ENCODE results near the gene MRPL34. TPM values are rescaled to one million over a fixed set of nuclear protein-coding genes. Genes with fewer than 3 reads are reported as not detected.
A peak's percentile ranks its signal among the peaks of the same experiment; 100 is the strongest.

MRPL34 gene
- total RNA-seq, 1 donor from 2014 or later: 25.9 TPM

DNA sequence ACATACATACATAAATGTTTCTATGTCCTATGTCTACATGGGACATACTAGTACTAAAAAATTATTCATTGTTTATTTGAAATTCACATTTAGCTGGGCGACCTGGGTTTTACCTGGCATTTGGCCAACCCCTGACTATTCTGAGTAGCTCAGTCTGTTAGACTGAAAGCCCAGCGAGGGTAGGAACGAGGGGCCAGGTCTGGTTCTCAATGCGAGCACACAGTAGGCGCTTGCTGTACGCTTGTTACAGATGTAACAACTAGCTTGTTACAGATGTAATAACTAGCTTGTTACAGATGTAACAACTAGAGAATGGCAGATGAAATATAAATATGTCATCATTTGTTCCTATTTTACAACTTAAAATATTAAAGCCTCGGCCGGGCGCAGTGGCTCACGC lies 29.9 kb downstream of the MRPL34 start:
- H3K36me3 Mint-ChIP-seq: peaks cover 10% of the 10 kb centered on the region
- peaks cover 5% of the 10 kb centered on the region for H4K20me1 ChIP-seq (ENCODE audit: low read depth)
- no peak overlapping the region for H3K27ac Mint-ChIP-seq
- TF ChIP-seq EZH2 (IDR thresholded peaks at IDR 0.05): no peak
- no peak for TF ChIP-seq EZH2phosphoT487 (IDR thresholded peaks at IDR 0.05)
- TF ChIP-seq CTCF (IDR thresholded peaks at IDR 0.05): no peak
- no peak overlapping the region for H3K9ac ChIP-seq
- H3K4me3 Mint-ChIP-seq: peak overlapping the region; percentile 100
- H3K9me3 ChIP-seq (ENCODE audit: low read depth): no peaks in the 10 kb centered on the region
- no peaks in the 10 kb centered on the region for H3K27me3 ChIP-seq
- H3F3A ChIP-seq (ENCODE audit: low read depth): peaks cover 48% of the 10 kb centered on the region
- peaks cover 15% of the 10 kb centered on the region for H3K79me2 ChIP-seq (ENCODE audit: low read depth)
- H3K27me3 Mint-ChIP-seq (ENCODE audit: insufficient read depth, low read depth): peaks cover 18% of the 10 kb centered on the region
- no peak overlapping the region for H3K4me3 ChIP-seq
- no peaks in the 10 kb centered on the region for H3K36me3 ChIP-seq
- H2AFZ ChIP-seq (replicated peaks): no peak overlapping the region
- no peak overlapping the region for H3K27ac ChIP-seq
- no peaks in the 10 kb centered on the region for H3K9me3 Mint-ChIP-seq
- H3K4me1 Mint-ChIP-seq: peaks cover 21% of the 10 kb centered on the region
- H3K4me1 ChIP-seq: peaks cover 5% of the 10 kb centered on the region
- no peak for DNase-seq (ENCODE audit: low spot score)
- no peak overlapping the region for H3K4me2 ChIP-seq

GRCh38 chr19:17336872-17337674 lies 31.4 kb downstream of the MRPL34 start, which contains the start of gene GTPBP3:
Gene GTPBP3, plus strand, starts transcription at chr19:17337553. Its CDS starts 59 bp downstream, at chr19:17337612.
- Histone ChIP-seq H3K4me3 (peak within 1 kb of the TSS; percentile 94), H3K36me3 (no peaks in the 10 kb centered on the region), H3K9me3 (ENCODE audit: low read depth) (no peaks in the 10 kb centered on the region), H4K20me1 (ENCODE audit: low read depth) (peaks cover 5% of the 10 kb centered on the region), H3K27ac (peak within 1 kb of the TSS; percentile 70), H3F3A (ENCODE audit: low read depth) (peaks cover 44% of the 10 kb centered on the region), H3K4me2 (peak within 1 kb of the TSS; percentile 93), H3K79me2 (ENCODE audit: low read depth) (peaks cover 15% of the 10 kb centered on the region), H3K9ac (peak within 1 kb of the TSS; percentile 38), H3K27me3 (no peaks in the 10 kb centered on the region), H3K4me1 (peaks cover 5% of the 10 kb centered on the region), H2AFZ (replicated peaks) (peak within 1 kb of the TSS; percentile 79)
- H3K27me3 Mint-ChIP-seq (ENCODE audit: insufficient read depth, low read depth): peaks cover 18% of the 10 kb centered on the region
- TF ChIP-seq EZH2 (IDR thresholded peaks at IDR 0.05): peak; percentile 8
- TF ChIP-seq EZH2phosphoT487 (IDR thresholded peaks at IDR 0.05): no peak
- TF ChIP-seq CTCF (IDR thresholded peaks at IDR 0.05): no peak
- peaks cover 19% of the 10 kb centered on the region for H3K4me1 Mint-ChIP-seq
- peak; percentile 99 for DNase-seq (ENCODE audit: low spot score)
- H3K9me3 Mint-ChIP-seq: no peaks in the 10 kb centered on the region
- H3K27ac Mint-ChIP-seq: peak within 1 kb of the TSS; percentile 94
- peaks cover 6% of the 10 kb centered on the region for H3K36me3 Mint-ChIP-seq
- H3K4me3 Mint-ChIP-seq: peak within 1 kb of the TSS; percentile 100

DNA sequence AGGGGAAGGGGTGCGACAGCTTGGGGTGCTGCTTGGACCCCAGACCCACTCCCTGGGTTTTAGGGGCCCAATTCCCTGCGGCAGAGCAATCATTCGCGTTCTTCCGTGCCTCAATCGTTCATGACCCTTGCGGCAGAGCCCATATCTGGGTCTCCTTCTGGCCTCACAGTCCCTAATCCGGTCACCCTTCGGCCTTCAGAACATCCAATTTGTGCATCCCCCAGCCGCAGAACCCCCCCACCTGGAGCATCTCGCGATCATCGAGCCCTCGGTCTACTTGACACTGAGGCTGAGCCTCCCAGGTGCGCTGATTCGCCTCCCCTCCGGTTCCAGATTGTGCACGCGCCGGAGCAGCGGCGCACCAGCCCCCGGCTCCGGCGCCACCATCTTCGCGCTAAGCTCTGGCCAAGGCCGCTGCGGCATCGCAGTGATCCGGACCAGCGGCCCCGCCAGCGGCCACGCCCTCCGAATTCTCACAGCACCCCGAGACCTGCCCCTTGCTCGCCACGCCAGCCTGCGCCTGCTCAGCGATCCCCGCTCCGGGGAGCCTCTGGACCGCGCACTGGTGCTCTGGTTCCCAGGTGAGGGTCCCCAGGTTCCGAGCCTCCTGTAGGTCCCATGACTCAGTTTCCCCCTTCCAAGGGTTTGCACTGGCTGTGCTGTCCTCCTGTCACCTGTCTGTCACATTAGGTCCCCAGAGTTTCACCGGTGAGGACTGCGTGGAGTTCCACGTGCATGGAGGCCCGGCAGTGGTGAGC lies 32.2 kb downstream of the MRPL34 start:
- peak overlapping the region; percentile 100 for H3K4me3 Mint-ChIP-seq
- H3K27me3 Mint-ChIP-seq (ENCODE audit: insufficient read depth, low read depth): peaks cover 11% of the 10 kb centered on the region
- Histone ChIP-seq H3K4me2 (peak overlapping the region; percentile 93), H3K4me1 (peaks cover 5% of the 10 kb centered on the region), H3K27me3 (no peaks in the 10 kb centered on the region), H3K79me2 (ENCODE audit: low read depth) (peaks cover 15% of the 10 kb centered on the region), H2AFZ (replicated peaks) (peak overlapping the region; percentile 65), H3K27ac (no peak overlapping the region), H3K9ac (peak overlapping the region; percentile 38), H3K36me3 (no peaks in the 10 kb centered on the region), H3K4me3 (peak overlapping the region; percentile 94), H3K9me3 (ENCODE audit: low read depth) (no peaks in the 10 kb centered on the region), H3F3A (ENCODE audit: low read depth) (peaks cover 37% of the 10 kb centered on the region), H4K20me1 (ENCODE audit: low read depth) (peaks cover under 1% of the 10 kb centered on the region)
- peaks cover 16% of the 10 kb centered on the region for H3K4me1 Mint-ChIP-seq
- peak; percentile 63 for DNase-seq (ENCODE audit: low spot score)
- H3K36me3 Mint-ChIP-seq: peaks cover 2% of the 10 kb centered on the region
- no peaks in the 10 kb centered on the region for H3K9me3 Mint-ChIP-seq
- H3K27ac Mint-ChIP-seq: peak overlapping the region; percentile 94
- no peak for TF ChIP-seq EZH2 (IDR thresholded peaks at IDR 0.05)
- TF ChIP-seq EZH2phosphoT487 (IDR thresholded peaks at IDR 0.05): no peak
- no peak for TF ChIP-seq CTCF (IDR thresholded peaks at IDR 0.05)

Data from neural progenitor cell (in vitro differentiated cells).